ENCODE data around the gene ERP27.

DNA sequence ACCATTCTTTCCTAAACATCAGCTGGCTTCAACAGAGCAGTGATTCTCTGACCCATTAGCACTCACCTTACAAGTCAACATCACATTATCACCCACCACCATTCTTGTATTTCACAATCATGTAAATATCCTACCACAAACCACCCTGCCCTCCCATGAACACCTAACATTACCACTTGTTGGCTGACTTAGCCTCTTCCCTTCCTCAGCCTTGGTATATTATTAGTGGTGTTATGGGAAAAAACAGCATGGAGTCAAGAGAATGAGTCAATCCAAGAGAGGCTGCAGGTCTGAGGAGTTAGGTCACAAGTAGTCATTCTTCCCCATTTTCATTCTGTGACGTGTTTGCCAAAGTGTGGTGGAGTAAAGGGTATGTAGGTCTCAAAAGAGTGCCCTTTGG lies 30.4 kb downstream of the ERP27 start:
- TF ChIP-seq, protein P1, sequence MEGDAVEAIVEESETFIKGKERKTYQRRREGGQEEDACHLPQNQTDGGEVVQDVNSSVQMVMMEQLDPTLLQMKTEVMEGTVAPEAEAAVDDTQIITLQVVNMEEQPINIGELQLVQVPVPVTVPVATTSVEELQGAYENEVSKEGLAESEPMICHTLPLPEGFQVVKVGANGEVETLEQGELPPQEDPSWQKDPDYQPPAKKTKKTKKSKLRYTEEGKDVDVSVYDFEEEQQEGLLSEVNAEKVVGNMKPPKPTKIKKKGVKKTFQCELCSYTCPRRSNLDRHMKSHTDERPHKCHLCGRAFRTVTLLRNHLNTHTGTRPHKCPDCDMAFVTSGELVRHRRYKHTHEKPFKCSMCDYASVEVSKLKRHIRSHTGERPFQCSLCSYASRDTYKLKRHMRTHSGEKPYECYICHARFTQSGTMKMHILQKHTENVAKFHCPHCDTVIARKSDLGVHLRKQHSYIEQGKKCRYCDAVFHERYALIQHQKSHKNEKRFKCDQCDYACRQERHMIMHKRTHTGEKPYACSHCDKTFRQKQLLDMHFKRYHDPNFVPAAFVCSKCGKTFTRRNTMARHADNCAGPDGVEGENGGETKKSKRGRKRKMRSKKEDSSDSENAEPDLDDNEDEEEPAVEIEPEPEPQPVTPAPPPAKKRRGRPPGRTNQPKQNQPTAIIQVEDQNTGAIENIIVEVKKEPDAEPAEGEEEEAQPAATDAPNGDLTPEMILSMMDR (IDR thresholded peaks at IDR 0.05; ENCODE audit: low read length), result no peak
- TF ChIP-seq EZH2 (optimal IDR thresholded peaks at IDR 0.05; ENCODE audit: low read depth, low read length), result no peak

All from MM.1S (cell line).